HEK293 (cell line): ENCODE measurements around the gene ACKR3.

Experiments used
- CTCF ChIP-seq: fragments of 450-650 bp; formaldehyde crosslinking; IDR thresholded peaks from 2 replicates; pipeline ENCODE4 v1.5.1; 2016; ENCODE audit warnings: missing biosample characterization, missing genetic modification characterization
- ZNF747 ChIP-seq: fragments of 450-650 bp; formaldehyde crosslinking; IDR thresholded peaks from 2 replicates; pipeline ENCODE4 v1.5.1; 2016; ENCODE audit warnings: missing biosample characterization, missing genetic modification characterization

GRCh38 chr2:236622201-236622600 lies 52.6 kb downstream of the ACKR3 start:
- TF ChIP-seq CTCF (tag by site-specific recombination) (no peak), ZNF747 (tag by site-specific recombination) (no peak)
